HepG2 (cell line): Measurements from ENCODE around the gene CSNK1D. TPM values are rescaled to one million over a fixed set of nuclear protein-coding genes. Genes with fewer than 3 reads are reported as not detected.

Source experiments
- IKZF1 ChIP-seq: fragments of 450-650 bp; IDR thresholded peaks from 2 replicates; pipeline ENCODE4 v1.7.1; 2016
- IRF9 ChIP-seq: sonication (generic); formaldehyde crosslinking; IDR thresholded peaks from 2 replicates; pipeline ENCODE4 v1.8.0; 2022; ENCODE audit warnings: missing genetic modification reagents, mild to moderate bottlenecking, borderline replicate concordance
- KLF12 ChIP-seq: sonication (generic); formaldehyde crosslinking; IDR thresholded peaks from 2 replicates; pipeline ENCODE4 v1.4.0; 2020; ENCODE audit warnings: missing genetic modification reagents, borderline replicate concordance
- NKX3-1 ChIP-seq: sonication (generic); formaldehyde crosslinking; IDR thresholded peaks from 2 replicates; pipeline ENCODE4 v1.5.0; 2020; ENCODE audit warnings: missing genetic modification reagents
- RBAK ChIP-seq: sonication (generic); formaldehyde crosslinking; IDR thresholded peaks from 2 replicates; pipeline ENCODE4 v1.5.1; 2020; ENCODE audit warnings: mild to moderate bottlenecking, missing genetic modification reagents
- SP4 ChIP-seq: sonication (generic); formaldehyde crosslinking; IDR thresholded peaks from 2 replicates; pipeline ENCODE4 v1.8.1; 2023; ENCODE audit warnings: mild to moderate bottlenecking, missing genetic modification reagents
- TMF1 ChIP-seq: sonication (generic); formaldehyde crosslinking; IDR thresholded peaks from 2 replicates; pipeline ENCODE4 v1.8.1; 2022; ENCODE audit warnings: low read depth, missing genetic modification reagents
- ZNF337 ChIP-seq: sonication (generic); formaldehyde crosslinking; IDR thresholded peaks from 2 replicates; pipeline ENCODE4 v1.5.1; 2020; ENCODE audit warnings: missing genetic modification reagents, low read depth, mild to moderate bottlenecking, borderline replicate concordance
- ZNF83 ChIP-seq: sonication (generic); formaldehyde crosslinking; IDR thresholded peaks from 2 replicates; pipeline ENCODE4 v1.4.0; 2020; ENCODE audit warnings: missing genetic modification reagents, mild to moderate bottlenecking, borderline replicate concordance
- polyA plus RNA-seq, 8 experiments: library from polyadenylated mRNA; depleted of rRNA in 3 of 8; stranded (reverse) in 7 of 8; unstranded in 1 of 8; fragments of >200 nt; fragmentation: Illumina TruSeq in 4 of 8; extraction: Trizol in 4 of 8; gene quantifications; 2 replicates each; pipeline versions ENCODE4 v1.2.1 to v1.2.3, GENCODE V29; 2011 to 2016; ENCODE audit warnings: low read depth in 4 of 8, missing spikeins in 1 of 8, mixed read lengths in 1 of 8; ENCODE audit not compliant: insufficient read depth in 1 of 8
- total RNA-seq, 5 experiments: library from RNA; depleted of rRNA; stranded (reverse); fragments of >200 nt; fragmentation: Illumina TruSeq; extraction: Trizol; gene quantifications; 2 replicates each; pipeline ENCODE4 v1.2.3, GENCODE V29; 2016; ENCODE audit warnings: low read depth in 1 of 5
- TF ChIP-seq, protein P1 (sequence below): sonication (generic); formaldehyde crosslinking; IDR thresholded peaks from 2 replicates; pipeline ENCODE4 v1.9.0; 2021; ENCODE audit warnings: mild to moderate bottlenecking, missing genetic modification reagents
- TF ChIP-seq, protein P2 (sequence below): IDR thresholded peaks from 2 replicates; pipeline ENCODE4 v1.6.1; 2016; ENCODE audit warnings: missing compliant biosample characterization, missing genetic modification reagents, borderline replicate concordance
- TF ChIP-seq, protein P3 (sequence below): sonication (generic); formaldehyde crosslinking; IDR thresholded peaks from 2 replicates; pipeline ENCODE4 v1.9.0; 2022; ENCODE audit warnings: low read depth, missing genetic modification reagents

Gene CSNK1D
- total and polyA plus RNA-seq, 2 of the 13 experiments (the other 11 are each of a cell fraction or from before 2014, with no cell fraction given), result 31.5 to 128 TPM

DNA sequence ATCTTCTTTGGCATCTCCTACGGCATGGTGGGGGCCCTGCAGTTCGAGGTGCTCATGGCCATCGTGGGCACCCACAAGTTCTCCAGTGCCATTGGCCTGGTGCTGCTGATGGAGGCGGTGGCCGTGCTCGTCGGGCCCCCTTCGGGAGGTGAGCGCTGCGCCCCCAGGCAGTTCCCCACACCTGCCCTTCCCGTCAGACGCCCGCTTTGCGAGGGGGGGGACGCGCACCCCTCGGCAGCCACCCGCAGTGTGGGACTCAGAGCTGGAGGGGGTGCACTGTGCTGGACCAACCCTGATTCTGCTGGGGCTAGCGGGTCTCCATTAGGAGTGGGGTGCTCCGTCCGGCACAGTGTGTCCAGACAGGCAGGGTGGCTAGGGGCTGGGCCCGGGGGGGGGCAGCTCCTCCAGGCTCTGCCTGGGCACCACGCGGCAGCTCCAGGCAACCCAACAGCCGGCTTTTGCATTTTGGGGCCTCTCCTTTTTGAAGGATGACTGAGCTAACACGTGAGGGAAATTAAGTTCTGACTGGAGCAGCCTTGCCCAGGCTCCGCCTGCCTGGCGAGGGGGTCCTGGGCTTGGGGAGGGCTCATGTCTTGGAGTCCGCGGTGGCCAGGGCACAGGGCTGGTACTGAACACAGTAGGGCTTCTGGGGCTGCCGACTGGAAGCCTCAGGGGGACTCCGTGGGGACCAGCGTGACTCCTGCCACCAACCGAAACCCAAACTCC, 35.6 kb downstream of the CSNK1D start (continued):
- TF ChIP-seq, protein P1, sequence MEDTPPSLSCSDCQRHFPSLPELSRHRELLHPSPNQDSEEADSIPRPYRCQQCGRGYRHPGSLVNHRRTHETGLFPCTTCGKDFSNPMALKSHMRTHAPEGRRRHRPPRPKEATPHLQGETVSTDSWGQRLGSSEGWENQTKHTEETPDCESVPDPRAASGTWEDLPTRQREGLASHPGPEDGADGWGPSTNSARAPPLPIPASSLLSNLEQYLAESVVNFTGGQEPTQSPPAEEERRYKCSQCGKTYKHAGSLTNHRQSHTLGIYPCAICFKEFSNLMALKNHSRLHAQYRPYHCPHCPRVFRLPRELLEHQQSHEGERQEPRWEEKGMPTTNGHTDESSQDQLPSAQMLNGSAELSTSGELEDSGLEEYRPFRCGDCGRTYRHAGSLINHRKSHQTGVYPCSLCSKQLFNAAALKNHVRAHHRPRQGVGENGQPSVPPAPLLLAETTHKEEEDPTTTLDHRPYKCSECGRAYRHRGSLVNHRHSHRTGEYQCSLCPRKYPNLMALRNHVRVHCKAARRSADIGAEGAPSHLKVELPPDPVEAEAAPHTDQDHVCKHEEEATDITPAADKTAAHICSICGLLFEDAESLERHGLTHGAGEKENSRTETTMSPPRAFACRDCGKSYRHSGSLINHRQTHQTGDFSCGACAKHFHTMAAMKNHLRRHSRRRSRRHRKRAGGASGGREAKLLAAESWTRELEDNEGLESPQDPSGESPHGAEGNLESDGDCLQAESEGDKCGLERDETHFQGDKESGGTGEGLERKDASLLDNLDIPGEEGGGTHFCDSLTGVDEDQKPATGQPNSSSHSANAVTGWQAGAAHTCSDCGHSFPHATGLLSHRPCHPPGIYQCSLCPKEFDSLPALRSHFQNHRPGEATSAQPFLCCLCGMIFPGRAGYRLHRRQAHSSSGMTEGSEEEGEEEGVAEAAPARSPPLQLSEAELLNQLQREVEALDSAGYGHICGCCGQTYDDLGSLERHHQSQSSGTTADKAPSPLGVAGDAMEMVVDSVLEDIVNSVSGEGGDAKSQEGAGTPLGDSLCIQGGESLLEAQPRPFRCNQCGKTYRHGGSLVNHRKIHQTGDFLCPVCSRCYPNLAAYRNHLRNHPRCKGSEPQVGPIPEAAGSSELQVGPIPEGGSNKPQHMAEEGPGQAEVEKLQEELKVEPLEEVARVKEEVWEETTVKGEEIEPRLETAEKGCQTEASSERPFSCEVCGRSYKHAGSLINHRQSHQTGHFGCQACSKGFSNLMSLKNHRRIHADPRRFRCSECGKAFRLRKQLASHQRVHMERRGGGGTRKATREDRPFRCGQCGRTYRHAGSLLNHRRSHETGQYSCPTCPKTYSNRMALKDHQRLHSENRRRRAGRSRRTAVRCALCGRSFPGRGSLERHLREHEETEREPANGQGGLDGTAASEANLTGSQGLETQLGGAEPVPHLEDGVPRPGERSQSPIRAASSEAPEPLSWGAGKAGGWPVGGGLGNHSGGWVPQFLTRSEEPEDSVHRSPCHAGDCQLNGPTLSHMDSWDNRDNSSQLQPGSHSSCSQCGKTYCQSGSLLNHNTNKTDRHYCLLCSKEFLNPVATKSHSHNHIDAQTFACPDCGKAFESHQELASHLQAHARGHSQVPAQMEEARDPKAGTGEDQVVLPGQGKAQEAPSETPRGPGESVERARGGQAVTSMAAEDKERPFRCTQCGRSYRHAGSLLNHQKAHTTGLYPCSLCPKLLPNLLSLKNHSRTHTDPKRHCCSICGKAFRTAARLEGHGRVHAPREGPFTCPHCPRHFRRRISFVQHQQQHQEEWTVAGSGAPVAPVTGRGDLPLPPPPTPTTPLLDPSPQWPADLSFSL, result no peak
- TF ChIP-seq IRF9 (CRISPR knock-in tag) (no peak), KLF12 (CRISPR knock-in tag) (no peak), NKX3-1 (CRISPR knock-in tag) (no peak), ZNF83 (0 out of 2 replicates have a peak, but pooled peaks have one; percentile 15), ZNF337 (CRISPR knock-in tag) (no peak), IKZF1 (no peak), TMF1 (CRISPR knock-in tag) (no peak), RBAK (CRISPR knock-in tag) (no peak), SP4 (no peak)
- TF ChIP-seq, protein P2, sequence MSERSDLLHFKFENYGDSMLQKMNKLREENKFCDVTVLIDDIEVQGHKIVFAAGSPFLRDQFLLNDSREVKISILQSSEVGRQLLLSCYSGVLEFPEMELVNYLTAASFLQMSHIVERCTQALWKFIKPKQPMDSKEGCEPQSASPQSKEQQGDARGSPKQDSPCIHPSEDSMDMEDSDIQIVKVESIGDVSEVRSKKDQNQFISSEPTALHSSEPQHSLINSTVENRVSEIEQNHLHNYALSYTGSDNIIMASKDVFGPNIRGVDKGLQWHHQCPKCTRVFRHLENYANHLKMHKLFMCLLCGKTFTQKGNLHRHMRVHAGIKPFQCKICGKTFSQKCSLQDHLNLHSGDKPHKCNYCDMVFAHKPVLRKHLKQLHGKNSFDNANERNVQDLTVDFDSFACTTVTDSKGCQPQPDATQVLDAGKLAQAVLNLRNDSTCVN (CRISPR knock-in tag), result no peak
- TF ChIP-seq, protein P3, sequence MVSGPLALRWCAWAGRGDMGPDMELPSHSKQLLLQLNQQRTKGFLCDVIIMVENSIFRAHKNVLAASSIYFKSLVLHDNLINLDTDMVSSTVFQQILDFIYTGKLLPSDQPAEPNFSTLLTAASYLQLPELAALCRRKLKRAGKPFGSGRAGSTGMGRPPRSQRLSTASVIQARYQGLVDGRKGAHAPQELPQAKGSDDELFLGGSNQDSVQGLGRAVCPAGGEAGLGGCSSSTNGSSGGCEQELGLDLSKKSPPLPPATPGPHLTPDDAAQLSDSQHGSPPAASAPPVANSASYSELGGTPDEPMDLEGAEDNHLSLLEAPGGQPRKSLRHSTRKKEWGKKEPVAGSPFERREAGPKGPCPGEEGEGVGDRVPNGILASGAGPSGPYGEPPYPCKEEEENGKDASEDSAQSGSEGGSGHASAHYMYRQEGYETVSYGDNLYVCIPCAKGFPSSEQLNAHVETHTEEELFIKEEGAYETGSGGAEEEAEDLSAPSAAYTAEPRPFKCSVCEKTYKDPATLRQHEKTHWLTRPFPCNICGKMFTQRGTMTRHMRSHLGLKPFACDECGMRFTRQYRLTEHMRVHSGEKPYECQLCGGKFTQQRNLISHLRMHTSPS (CRISPR knock-in tag), result no peak
